ENCODE data around the gene EVI5L. TPM values are rescaled to one million over a fixed set of nuclear protein-coding genes. Genes with fewer than 3 reads are reported as not detected.

The EVI5L gene
- total RNA-seq, 1 experiment from 2014 or later, result 6.4 TPM

DNA sequence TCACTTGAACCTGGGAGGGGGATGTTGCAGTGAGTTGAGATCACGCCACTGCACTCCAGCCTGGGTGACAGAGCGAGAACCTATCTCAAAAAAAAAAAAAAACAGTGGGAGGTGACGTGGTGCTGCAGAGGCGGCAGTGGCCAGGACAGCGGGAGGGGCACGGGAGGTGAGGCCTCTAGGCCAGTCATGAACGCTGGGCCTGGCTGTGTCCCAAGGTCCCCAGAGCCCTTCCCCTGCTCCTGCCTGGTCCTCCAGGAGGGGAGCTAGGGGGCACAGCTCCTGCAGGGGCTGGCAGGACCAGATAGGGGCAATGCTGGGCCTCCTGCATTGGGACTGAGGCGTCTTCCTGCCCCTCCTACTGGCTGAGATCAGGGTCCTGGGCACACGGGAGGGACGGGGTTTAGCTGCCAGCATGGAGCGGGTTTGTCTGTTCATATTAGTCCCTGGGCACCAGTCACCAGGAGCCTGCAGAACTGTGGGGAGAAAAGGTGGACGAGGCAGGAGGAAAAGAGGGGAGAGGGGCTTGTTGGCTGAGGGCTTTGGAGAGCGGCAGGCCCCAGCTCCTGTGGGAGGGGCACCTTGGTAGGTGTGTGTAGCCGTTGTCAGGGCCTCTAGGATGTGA is 78.2 kb downstream of the EVI5L start:
- H3K4me1 ChIP-seq (ENCODE audit: control insufficient read depth, insufficient read depth, low read length), result peaks cover 6% of the 10 kb centered on the region; the same call in 1 of the 2 replicates
- no peak overlapping the region for H3K27ac ChIP-seq (ENCODE audit: low read length)
- H3K36me3 ChIP-seq (ENCODE audit: control insufficient read depth, insufficient read depth, low read length), result no peaks in the 10 kb centered on the region; the same call in 1 of the 2 replicates
- no peaks in the 10 kb centered on the region for H3K27me3 ChIP-seq (ENCODE audit: control insufficient read depth, insufficient read depth, low read length)
- H3K4me3 ChIP-seq (ENCODE audit: low read depth in 2 of 2, low read length in 2 of 2), result no peak overlapping the region
- TF ChIP-seq CTCF (IDR thresholded peaks at IDR 0.05) (no peak), SIN3A (IDR thresholded peaks at IDR 0.05; ENCODE audit: borderline replicate concordance, insufficient read depth, low read depth, low read length) (no peak), REST (IDR thresholded peaks at IDR 0.05; ENCODE audit: insufficient read depth in 1 of 2, low read depth in 2 of 2, low read length in 1 of 2) (no peak), POLR2AphosphoS5 (IDR thresholded peaks at IDR 0.05; ENCODE audit: low read depth, low read length) (no peak), TCF7L2 (IDR thresholded peaks at IDR 0.05; ENCODE audit: low read depth, low read length) (no peak)
- intact Hi-C loops (cut with micrococcal nuclease; ENCODE audit: unreplicated experiment) (no loop called here), in situ Hi-C loops (cut with HindIII; ENCODE audit: low pct_unique_long_range_greater_than_20kb, low sequenced_read_pairs) (no loop called here)
- no TSS peak for BruUV-seq (replicated peaks)
- ChIA-PET CTCF (interaction anchor here (1.0 to 1.1 kb wide), 2 partner anchors 12 to 39 kb away, joined by 3 to 5 read pairs; partner anchors contain the start of gene SNAPC2), POLR2A (interaction anchor here (0.6 kb wide), 1 partner anchor 61 kb away, joined by 5 read pairs; no protein-coding TSS in a partner anchor)
- no peak for DNase-seq (ENCODE audit: low read depth, low spot score)
- ATAC-seq, result no peak; the same call in 1 of the 2 replicates
- H3K9me3 ChIP-seq (ENCODE audit: control insufficient read depth, insufficient read depth, low read depth, low read length), result no peaks in the 10 kb centered on the region

DNA sequence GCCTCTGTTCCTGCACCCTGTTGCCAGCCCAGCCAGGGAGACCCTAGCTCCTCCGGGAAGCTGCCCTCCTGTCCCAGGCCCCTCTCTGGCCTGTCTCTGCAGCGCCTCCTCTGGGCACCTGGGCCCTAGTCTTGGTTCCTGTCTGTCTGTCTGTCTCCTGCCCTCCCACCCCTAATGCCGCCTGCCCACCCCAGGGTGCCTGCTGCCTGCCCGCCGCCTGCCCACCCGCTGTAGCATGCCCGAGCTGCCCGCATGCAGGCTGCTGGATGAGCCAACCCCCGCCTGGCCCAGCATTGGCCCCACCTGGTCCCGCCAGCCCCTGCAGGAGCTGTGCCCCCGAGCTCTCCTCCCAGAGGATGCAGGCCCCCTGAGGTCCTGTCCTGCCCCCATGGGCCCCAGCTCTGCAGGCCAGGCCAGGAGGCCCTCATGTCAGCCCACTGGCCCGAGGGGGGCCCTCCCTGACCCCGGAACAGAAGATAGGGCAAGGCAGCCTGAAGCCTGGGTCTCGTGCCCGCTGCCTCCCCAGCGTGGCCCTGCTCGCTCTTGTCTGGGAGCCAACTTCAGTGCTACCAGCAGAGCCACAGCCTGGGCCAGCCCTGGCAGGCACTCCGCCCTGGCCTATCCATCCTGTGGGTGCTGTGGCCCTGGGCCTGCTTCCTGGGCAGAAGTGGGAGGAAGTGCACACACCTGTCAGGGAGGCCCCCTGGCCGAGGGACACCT is 78.9 kb downstream of the EVI5L start:
- no peak for DNase-seq (ENCODE audit: low read depth, low spot score)

More for the DNA sequence above, 78.9 kb downstream of the EVI5L start:
- TF ChIP-seq CTCF (IDR thresholded peaks at IDR 0.05) (no peak; the same call in 1 of the 2 replicates), POLR2AphosphoS5 (IDR thresholded peaks at IDR 0.05; ENCODE audit: low read depth, low read length) (no peak), TCF7L2 (IDR thresholded peaks at IDR 0.05; ENCODE audit: low read depth, low read length) (no peak), REST (IDR thresholded peaks at IDR 0.05; ENCODE audit: insufficient read depth in 1 of 2, low read depth in 2 of 2, low read length in 1 of 2) (no peak), SIN3A (IDR thresholded peaks at IDR 0.05; ENCODE audit: borderline replicate concordance, insufficient read depth, low read depth, low read length) (no peak)
- Histone ChIP-seq H3K27me3 (ENCODE audit: control insufficient read depth, insufficient read depth, low read length) (no peaks in the 10 kb centered on the region), H3K36me3 (ENCODE audit: control insufficient read depth, insufficient read depth, low read length) (no peaks in the 10 kb centered on the region; the same call in 1 of the 2 replicates), H3K4me1 (ENCODE audit: control insufficient read depth, insufficient read depth, low read length) (peaks cover 9% of the 10 kb centered on the region), H3K27ac (ENCODE audit: low read length) (no peak overlapping the region), H3K9me3 (ENCODE audit: control insufficient read depth, insufficient read depth, low read depth, low read length) (no peaks in the 10 kb centered on the region), H3K4me3 (ENCODE audit: low read depth in 2 of 2, low read length in 2 of 2) (no peak overlapping the region)
- in situ Hi-C loops (cut with HindIII; ENCODE audit: low pct_unique_long_range_greater_than_20kb, low sequenced_read_pairs) (no loop called here), intact Hi-C loops (cut with micrococcal nuclease; ENCODE audit: unreplicated experiment) (no loop called here)
- POLR2A ChIA-PET, result interaction anchor here (0.6 kb wide), 1 partner anchor 62 kb away, joined by 5 read pairs; no protein-coding TSS in a partner anchor
- no TSS peak for BruUV-seq (replicated peaks)
- CTCF ChIA-PET, result interaction anchor here (1.0 to 1.1 kb wide), 2 partner anchors 12 to 39 kb away, joined by 3 to 5 read pairs; partner anchors contain the start of gene SNAPC2
- ATAC-seq, result no peak; the same call in 1 of the 2 replicates

Data from Panc1 (cell line).